Inflammatory macrophage (primary cell): Measurements from ENCODE around the gene CORT.

Experiments used
- DNase-seq, 2 donors: peaks; one replicate each; pipeline ENCODE4 v3.0.0-alpha.2; 2020 to 2022

The CORT gene

DNA sequence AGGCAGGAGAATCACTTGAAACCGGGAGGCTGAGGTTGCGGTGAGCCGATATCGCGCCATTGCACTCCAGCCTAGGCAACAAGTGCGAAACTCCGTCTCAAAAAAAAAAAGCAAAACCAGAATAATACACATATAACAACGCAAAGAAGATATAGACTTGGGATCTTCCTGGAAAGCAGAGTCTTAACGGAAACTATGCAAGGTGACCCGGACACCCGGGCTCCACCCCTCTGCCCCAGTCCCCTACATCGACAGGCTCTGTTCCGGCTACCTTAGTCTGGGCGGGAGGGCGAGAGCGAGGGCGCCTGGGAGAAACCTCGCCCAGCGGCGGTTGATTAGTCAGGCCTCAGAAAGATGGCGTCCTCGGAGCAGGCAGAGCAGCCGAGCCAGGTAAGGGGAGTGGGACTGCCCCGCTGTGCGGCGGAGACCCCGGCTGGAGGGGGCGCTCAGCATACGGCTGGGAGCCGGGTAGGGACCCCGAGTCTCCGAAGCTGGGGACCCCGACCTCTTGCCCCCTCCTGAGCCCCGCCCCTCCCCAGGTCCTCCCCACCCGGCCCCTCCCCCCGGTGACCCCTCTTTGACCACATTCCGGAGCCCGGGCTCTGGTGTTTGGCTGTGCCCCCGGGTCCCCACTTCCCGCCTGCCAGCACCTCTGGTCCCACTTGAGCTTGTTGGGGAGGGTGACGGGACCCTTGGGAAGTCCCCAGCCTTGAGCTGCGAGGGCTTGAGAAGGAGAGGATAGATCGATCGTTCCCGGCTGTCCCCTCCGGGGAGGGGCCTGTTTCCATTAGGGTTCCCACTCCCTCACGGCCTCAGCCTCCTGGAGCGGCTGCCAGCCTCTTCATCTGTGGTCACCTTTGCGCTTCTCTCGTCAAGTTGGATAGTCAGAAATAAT is 25.0 kb downstream of the CORT start, which contains the start of gene PEX14:
Gene PEX14, plus strand, starts transcription at position 338 of the 895 bp plus-strand sequence. Its CDS starts 17 bp downstream, at position 355.
- DNase-seq: peak; percentile 84 to 89

DNA sequence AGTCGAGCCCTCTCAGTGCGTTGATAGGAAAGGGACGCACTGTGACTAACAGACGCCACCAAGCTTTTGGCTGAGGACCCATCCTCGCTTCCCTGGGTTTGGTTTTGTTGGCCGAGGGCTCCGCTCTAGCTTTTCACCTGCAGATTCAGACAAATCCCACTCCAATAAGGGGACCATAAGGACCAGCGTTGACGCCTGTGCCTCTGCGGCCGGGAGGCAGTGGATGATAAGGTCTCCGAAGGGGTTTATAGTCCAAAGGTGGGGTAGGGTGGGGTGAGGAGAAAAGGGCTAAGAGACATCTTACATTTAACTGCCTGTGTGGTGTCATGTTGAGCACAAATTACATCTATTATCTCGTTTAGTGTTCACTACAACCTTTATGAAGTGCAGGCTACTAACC is 25.7 kb downstream of the CORT start:
- no peak for DNase-seq

DNA sequence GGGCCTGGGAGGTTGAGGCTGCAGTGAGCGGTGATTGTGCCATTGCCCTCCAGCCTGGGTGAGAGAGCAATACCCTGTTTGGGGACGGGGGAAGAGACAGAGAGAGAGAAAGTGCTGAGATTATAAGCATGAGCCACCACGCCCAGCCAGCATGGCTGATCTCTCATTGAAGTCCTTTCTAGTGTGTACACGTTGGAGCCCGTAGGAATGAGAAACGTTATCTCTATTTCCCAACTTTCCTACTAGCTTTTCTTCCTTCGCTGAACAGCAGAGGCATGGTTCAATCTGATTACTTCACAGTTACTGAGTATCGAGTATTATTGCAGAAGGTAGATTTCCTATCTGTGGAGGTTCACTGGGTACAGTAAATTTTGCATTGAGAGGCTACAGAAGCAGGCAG is 29.5 kb downstream of the CORT start:
- no peak for DNase-seq

DNA sequence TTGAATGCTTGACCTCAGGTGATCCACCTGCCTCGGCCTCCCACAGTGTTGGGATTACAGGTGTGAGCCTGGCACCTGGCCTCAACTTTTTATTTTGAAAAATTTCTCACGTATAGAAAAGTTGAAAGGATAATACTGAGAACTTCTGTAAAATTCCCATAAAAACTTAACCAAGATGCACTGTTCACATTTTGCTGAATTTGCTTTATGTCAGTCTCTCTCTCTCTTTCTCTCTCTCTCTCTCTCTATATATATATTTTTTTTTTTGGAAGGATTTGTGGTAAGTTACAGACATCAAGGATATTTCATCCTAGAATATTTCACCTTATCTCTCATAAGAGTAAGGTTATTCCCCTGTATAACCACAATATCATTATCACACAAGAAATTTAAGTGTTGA is 30.8 kb downstream of the CORT start:
- no peak for DNase-seq

DNA sequence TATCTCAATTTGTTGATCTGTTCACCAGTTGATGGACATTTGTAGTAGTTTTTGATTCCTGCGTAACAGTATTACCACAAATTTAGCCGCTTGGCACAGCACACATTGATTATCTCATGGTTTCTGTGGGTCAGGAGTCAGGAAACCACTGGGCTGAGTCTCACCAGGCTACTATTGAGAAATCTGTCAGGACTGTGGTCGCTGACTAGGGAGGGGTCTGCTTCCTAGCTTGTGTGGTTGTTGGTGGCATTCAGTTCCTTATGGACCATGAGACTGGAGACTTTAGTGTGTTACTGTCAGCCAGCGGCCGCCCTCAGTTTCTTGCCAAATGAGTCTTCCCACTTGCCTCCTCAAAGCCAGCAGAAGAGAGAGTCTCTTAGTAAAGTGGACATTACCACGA is 34.7 kb downstream of the CORT start:
- DNase-seq: peak; percentile 98

DNA sequence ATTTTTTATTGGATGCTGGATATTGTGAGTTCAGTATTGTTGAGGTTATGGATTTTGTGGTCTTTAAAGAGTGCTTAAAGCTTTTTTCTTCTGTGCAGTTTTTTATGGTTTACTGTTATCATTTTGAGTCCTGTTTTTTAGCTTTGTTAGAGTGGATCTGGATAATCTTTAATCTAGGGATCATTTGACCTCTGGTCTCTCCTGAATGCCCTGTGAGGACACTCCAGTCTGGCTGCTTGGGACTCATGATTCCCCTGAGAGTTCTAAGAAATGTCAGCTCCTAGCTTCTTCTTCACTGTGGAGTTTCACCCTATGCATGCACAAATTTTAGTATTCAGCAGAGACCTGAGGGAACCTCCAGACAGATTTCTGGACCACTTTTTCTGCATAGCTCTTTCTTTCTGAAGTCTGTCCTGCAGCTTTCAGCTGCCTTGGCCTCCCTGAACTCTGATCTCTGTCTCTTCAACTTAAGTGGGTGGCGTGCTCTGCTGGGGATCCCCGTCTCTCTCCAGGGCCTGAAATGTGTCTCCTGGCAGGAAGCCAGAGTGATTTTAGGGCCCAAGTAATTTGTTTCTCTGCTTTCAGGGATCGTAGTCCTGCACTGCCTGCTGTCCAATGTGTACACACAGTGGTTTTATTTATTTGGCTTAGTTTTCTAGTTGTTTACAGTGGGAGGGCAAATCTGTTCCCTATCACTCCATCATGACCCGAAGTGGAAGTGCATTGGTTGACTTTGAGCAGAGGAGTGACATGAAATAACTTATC is 39.6 kb downstream of the CORT start:
- no peak for DNase-seq

DNA sequence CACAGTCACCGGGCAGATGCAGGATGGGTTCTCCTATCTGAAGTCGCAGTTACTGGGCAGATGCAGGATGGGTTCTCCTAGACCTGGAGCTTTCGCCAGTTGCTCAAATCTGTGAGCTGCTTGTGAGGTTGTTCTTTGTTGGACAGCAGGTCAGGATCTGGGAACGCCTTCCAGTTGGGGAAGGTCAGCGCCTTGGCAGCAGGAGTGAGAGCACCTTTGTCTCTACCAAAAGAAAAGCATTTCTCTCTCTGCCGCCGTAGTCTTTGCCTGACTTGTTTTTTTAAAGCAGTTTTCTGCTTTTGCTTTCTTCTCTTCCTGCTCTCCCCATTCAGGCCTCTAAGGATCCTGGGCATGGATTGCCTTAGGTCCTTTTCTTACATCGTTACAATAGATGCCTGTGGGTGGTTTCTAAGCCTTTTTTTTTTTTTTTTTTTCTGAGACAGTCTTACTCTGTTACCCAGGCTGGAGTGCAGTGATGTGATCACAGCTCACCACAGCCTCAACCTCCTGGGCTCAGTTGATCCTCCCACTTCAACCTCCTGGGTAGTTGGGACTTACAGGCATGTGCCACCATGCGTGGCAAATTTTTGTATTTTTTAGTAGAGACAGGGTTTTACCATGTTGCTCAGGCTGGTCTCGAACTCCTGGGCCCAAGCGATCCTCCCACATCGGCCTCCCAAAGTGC is 40.6 kb downstream of the CORT start:
- no peak for DNase-seq

DNA sequence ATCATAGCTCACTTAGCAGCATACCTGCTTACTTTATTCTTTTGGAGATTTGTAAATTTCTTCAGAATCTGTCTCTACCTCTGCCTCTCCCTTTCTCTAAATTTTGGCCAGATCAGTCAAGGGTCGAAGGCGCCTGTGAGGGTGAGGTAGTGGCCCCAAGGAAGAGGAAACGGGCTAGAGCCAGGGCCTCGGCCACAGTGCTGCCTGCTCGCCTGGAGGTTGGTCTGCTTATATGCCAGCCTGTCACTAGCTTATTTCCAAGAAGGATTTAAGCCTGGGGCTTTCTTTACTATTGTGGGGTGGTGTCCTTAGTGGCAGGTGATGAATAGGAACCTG is 44.6 kb downstream of the CORT start:
- no peak for DNase-seq

DNA sequence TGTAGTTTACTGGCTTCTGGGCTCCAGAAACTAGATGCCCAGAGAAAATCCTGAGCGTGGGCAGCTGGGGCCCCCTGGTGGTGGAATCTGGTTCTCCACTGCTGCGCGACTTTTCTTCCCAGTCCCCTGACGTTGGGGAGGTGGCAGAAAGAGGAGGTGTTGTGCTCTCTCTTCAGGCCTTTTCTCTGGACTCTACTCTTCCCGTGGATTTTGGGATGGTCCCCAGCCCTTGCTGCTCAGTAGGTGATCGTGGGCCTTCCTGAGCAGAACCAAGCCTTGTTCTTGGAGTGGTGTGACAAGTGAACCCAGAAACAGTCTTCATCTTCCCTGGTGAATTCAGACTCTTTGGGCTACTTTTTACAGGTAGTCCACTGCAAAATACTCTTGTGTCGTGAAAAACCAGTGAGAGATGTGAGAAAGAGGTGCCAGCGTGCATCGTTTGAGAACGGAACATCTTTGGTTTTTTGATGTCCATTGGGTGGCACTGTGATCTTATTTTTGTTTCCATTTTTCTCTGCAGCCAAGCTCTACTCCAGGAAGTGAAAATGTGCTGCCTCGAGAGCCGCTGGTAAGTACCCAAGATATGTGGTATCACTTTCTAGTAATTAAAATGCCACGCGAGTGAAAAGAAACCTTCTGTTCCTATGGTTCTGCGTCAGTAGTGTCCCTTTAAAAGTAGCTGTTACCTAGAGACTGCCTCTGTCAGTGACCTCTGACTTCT is 45.1 kb downstream of the CORT start:
- peak; percentile 73 to 82 for DNase-seq

DNA sequence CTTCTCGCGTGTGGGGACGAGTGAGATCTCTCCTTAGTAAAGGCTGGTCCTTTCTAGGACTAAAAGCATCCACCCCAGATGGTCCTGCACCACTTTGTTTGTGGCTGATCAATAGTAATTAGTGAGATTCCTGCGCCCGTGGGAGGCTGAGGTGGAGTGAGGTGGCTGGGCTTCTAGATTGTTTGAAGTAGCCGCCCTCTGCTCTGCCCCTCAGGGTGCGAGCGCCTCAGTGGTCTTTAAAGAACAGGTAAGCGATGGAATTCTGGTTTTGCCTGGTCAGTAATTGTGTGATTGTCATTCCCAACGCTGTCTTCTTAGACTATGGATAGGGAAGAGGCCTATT is 45.6 kb downstream of the CORT start:
- DNase-seq: no peak

DNA sequence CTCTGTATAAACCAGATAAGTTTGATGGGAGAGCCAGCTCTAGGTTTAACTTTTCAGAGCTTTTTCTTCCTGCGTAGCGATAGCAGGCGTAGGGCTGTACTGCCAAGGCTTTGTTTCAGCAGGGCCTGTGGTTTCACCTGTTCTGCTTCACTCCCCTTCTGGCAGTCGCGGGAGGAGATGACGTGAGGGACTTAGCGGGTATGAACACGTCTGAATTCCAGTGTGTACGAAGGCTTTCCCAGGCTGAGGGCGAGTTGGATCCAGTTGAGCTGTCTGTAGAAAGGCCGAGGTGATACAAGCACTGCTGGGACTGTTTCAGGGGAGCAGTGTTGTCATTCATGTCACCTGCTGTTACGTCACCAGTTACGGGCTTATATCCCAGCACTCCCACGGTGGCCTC is 46.1 kb downstream of the CORT start:
- no peak for DNase-seq

DNA sequence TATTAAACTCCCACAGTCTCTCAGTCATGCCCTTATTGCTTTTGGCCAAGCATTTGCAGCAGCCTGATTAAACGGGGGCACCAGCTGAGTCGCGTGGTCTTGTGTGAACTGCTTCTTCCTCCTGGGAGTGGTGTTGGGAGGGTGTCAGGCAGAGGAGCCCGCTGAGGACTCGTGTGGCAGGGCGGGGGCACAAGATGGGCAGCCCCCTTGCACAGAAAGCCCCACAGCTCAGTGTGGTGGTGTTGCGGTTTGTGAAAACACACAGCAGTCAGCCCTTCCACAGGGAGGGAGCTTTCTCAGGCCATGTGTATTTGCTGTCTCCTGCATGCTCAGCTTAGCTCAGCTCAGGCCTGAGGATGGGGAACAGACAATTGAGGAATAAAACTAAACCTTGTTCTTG is 47.3 kb downstream of the CORT start:
- no peak for DNase-seq

DNA sequence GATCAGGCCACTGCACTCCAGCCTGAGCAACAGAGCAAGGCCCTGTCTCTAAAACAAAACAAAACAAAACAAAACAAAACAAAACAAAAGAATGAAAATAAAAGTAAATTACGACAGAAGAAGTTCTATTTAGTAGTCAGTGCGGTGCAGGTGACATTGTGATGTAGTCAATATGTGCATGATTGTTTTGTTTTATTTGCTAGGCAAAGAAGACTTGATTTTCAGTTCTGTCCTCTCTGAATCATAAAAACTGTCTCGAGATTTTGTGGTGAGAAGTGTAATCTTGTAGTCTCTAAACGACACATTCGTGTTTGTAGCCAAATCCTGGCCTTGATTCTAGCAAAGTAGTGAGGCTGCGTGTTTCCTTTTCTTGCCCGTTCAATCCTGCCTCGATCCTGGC is 48.4 kb downstream of the CORT start:
- no peak for DNase-seq
